GM12878 (cell line): ENCODE data around the gene MYL3. TPM values are rescaled to one million over a fixed set of nuclear protein-coding genes. Genes with fewer than 3 reads are reported as not detected.
A peak's percentile ranks its signal among the peaks of the same experiment; 100 is the strongest.

Experiments
- BCL11A ChIP-seq: IDR thresholded peaks from 2 replicates; pipeline ENCODE4 v1.6.1; 2011; ENCODE audit warnings: low read depth, low read length
- BCL3 ChIP-seq: IDR thresholded peaks from 2 replicates; pipeline ENCODE4 v1.6.1; 2011; ENCODE audit warnings: borderline replicate concordance, low read depth, mild to moderate bottlenecking, moderate library complexity, low read length; ENCODE audit not compliant: insufficient read depth, poor library complexity, severe bottlenecking
- ELK1 ChIP-seq: IDR thresholded peaks from 2 replicates; pipeline ENCODE4 v1.6.1; 2012; ENCODE audit warnings: low read depth, low read length, improper control_type of control experiment
- ETV6 ChIP-seq, 2 experiments: fragments of 450-650 bp in 1 of 2; IDR thresholded peaks in 1 of 2; conservative IDR thresholded peaks in 1 of 2; 2 replicates each; pipeline ENCODE4 v1.6.1; 2014; ENCODE audit warnings: antibody characterized with exemption in 1 of 2, borderline replicate concordance in 1 of 2, low read depth in 1 of 2, mild to moderate bottlenecking in 1 of 2, moderate library complexity in 1 of 2
- JUND ChIP-seq: IDR thresholded peaks from 2 replicates; pipeline ENCODE4 v1.6.1; 2012; ENCODE audit warnings: low read depth, mild to moderate bottlenecking, low read length, improper control_type of control experiment, moderate library complexity
- NFXL1 ChIP-seq: fragments of 450-650 bp; IDR thresholded peaks from 2 replicates; pipeline ENCODE4 v1.6.1; 2017; ENCODE audit warnings: antibody characterized with exemption, mild to moderate bottlenecking, borderline replicate concordance
- SUPT20H ChIP-seq: IDR thresholded peaks from 2 replicates; pipeline ENCODE4 v1.6.1; 2011; ENCODE audit warnings: low read depth, mild to moderate bottlenecking, low read length, moderate library complexity, borderline replicate concordance; ENCODE audit not compliant: control insufficient read depth
- TAF1 ChIP-seq: IDR thresholded peaks from 2 replicates; pipeline ENCODE4 v1.6.1; 2011; ENCODE audit warnings: mild to moderate bottlenecking, low read depth, low read length, borderline replicate concordance
- YBX1 ChIP-seq: fragments of 450-650 bp; IDR thresholded peaks from 2 replicates; pipeline ENCODE4 v1.6.1; 2016; ENCODE audit warnings: antibody characterized with exemption
- polyA plus RNA-seq, 11 experiments: library from polyadenylated mRNA; depleted of rRNA in 4 of 11; unstranded in 6 of 11; stranded (reverse) in 5 of 11; fragments of >200 nt; fragmentation: Nextera tagmentation in 4 of 11; fragmentation: Illumina TruSeq in 1 of 11; extraction: Ambion mirVana in 4 of 11; extraction: Trizol in 1 of 11; gene quantifications; 1 replicate in 1 of 11; 2 replicates in 10 of 11; pipeline versions ENCODE4 v1.2.1 to v1.2.3, GENCODE V29; 2011 to 2016; ENCODE audit warnings: inconsistent platforms in 2 of 11, missing spikeins in 2 of 11, low read depth in 1 of 11
- total RNA-seq, 4 experiments: library from RNA; depleted of rRNA in 3 of 4; stranded (reverse); fragments of >200 nt in 3 of 4; fragmentation: Illumina TruSeq in 1 of 4; extraction: Trizol in 1 of 4; gene quantifications; 2 replicates each; pipeline versions ENCODE4 v1.2.1 to v1.2.3, GENCODE V29; 2013 to 2021
- TF ChIP-seq, protein P1 (sequence below): fragments of 450-650 bp; formaldehyde crosslinking; IDR thresholded peaks from 2 replicates; pipeline ENCODE4 v1.4.0; 2020; ENCODE audit warnings: mild to moderate bottlenecking, moderate library complexity
- TF ChIP-seq, protein P2 (sequence below): fragments of 450-650 bp; IDR thresholded peaks from 2 replicates; pipeline ENCODE4 v1.6.1; 2017; ENCODE audit warnings: mild to moderate bottlenecking, moderate library complexity
- TF ChIP-seq, protein P3 (sequence below): fragments of 450-650 bp; formaldehyde crosslinking; IDR thresholded peaks from 2 replicates; pipeline ENCODE4 v1.5.0; 2022; ENCODE audit warnings: mild to moderate bottlenecking, missing genetic modification characterization

MYL3 gene
- total and polyA plus RNA-seq, 10 of the 15 experiments (the other 5 are each of a cell fraction or from before 2014, with no cell fraction given), result 0.40 TPM; not detected in 9

DNA sequence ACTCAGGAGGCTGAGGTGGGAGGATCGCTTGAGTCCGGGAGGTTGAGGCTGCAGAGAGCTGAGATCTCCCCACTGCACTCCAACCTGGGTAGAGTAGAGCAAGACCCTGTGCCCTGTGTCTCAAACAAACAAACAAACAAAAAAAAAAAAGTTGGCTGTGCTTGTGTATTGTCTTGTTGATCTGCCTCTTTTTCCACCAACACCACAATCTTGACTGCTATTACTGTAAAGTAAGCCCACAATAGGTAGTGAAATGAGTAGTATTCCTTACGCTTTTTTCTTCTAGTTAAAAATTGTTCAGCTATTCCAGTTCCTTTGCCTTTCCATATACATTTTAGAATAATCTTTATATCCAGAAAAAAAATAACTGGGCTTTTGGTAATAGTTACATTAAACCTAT is 49.7 kb upstream of the MYL3 start (continued):
- TF ChIP-seq ELK1, result no peak
- 0 out of 2 replicates have a peak, but pooled peaks have one; percentile 38 for TF ChIP-seq BCL11A
- TF ChIP-seq NFXL1, result no peak
- no peak for TF ChIP-seq SUPT20H
- no peak for TF ChIP-seq BCL3
- TF ChIP-seq, protein P1, sequence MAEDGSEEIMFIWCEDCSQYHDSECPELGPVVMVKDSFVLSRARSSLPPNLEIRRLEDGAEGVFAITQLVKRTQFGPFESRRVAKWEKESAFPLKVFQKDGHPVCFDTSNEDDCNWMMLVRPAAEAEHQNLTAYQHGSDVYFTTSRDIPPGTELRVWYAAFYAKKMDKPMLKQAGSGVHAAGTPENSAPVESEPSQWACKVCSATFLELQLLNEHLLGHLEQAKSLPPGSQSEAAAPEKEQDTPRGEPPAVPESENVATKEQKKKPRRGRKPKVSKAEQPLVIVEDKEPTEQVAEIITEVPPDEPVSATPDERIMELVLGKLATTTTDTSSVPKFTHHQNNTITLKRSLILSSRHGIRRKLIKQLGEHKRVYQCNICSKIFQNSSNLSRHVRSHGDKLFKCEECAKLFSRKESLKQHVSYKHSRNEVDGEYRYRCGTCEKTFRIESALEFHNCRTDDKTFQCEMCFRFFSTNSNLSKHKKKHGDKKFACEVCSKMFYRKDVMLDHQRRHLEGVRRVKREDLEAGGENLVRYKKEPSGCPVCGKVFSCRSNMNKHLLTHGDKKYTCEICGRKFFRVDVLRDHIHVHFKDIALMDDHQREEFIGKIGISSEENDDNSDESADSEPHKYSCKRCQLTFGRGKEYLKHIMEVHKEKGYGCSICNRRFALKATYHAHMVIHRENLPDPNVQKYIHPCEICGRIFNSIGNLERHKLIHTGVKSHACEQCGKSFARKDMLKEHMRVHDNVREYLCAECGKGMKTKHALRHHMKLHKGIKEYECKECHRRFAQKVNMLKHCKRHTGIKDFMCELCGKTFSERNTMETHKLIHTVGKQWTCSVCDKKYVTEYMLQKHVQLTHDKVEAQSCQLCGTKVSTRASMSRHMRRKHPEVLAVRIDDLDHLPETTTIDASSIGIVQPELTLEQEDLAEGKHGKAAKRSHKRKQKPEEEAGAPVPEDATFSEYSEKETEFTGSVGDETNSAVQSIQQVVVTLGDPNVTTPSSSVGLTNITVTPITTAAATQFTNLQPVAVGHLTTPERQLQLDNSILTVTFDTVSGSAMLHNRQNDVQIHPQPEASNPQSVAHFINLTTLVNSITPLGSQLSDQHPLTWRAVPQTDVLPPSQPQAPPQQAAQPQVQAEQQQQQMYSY (CRISPR knock-in tag), result no peak
- TF ChIP-seq, protein P2, sequence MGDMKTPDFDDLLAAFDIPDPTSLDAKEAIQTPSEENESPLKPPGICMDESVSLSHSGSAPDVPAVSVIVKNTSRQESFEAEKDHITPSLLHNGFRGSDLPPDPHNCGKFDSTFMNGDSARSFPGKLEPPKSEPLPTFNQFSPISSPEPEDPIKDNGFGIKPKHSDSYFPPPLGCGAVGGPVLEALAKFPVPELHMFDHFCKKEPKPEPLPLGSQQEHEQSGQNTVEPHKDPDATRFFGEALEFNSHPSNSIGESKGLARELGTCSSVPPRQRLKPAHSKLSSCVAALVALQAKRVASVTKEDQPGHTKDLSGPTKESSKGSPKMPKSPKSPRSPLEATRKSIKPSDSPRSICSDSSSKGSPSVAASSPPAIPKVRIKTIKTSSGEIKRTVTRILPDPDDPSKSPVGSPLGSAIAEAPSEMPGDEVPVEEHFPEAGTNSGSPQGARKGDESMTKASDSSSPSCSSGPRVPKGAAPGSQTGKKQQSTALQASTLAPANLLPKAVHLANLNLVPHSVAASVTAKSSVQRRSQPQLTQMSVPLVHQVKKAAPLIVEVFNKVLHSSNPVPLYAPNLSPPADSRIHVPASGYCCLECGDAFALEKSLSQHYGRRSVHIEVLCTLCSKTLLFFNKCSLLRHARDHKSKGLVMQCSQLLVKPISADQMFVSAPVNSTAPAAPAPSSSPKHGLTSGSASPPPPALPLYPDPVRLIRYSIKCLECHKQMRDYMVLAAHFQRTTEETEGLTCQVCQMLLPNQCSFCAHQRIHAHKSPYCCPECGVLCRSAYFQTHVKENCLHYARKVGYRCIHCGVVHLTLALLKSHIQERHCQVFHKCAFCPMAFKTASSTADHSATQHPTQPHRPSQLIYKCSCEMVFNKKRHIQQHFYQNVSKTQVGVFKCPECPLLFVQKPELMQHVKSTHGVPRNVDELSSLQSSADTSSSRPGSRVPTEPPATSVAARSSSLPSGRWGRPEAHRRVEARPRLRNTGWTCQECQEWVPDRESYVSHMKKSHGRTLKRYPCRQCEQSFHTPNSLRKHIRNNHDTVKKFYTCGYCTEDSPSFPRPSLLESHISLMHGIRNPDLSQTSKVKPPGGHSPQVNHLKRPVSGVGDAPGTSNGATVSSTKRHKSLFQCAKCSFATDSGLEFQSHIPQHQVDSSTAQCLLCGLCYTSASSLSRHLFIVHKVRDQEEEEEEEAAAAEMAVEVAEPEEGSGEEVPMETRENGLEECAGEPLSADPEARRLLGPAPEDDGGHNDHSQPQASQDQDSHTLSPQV, result no peak
- TF ChIP-seq TAF1, result no peak
- no peak for TF ChIP-seq YBX1
- TF ChIP-seq JUND, result no peak
- TF ChIP-seq, protein P3, sequence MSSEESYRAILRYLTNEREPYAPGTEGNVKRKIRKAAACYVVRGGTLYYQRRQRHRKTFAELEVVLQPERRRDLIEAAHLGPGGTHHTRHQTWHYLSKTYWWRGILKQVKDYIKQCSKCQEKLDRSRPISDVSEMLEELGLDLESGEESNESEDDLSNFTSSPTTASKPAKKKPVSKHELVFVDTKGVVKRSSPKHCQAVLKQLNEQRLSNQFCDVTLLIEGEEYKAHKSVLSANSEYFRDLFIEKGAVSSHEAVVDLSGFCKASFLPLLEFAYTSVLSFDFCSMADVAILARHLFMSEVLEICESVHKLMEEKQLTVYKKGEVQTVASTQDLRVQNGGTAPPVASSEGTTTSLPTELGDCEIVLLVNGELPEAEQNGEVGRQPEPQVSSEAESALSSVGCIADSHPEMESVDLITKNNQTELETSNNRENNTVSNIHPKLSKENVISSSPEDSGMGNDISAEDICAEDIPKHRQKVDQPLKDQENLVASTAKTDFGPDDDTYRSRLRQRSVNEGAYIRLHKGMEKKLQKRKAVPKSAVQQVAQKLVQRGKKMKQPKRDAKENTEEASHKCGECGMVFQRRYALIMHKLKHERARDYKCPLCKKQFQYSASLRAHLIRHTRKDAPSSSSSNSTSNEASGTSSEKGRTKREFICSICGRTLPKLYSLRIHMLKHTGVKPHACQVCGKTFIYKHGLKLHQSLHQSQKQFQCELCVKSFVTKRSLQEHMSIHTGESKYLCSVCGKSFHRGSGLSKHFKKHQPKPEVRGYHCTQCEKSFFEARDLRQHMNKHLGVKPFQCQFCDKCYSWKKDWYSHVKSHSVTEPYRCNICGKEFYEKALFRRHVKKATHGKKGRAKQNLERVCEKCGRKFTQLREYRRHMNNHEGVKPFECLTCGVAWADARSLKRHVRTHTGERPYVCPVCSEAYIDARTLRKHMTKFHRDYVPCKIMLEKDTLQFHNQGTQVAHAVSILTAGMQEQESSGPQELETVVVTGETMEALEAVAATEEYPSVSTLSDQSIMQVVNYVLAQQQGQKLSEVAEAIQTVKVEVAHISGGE (CRISPR knock-in tag), result no peak
- no peak for TF ChIP-seq ETV6 (conservative IDR thresholded peaks at IDR 0.05 in 1 of 2, IDR thresholded peaks at IDR 0.05 in 1 of 2; ENCODE audit: borderline replicate concordance in 1 of 2, low read depth in 1 of 2)
